Naive thymus-derived CD8-positive, alpha-beta T cell (primary cell): ENCODE measurements around the gene B3GNT8. TPM values are rescaled to one million over a fixed set of nuclear protein-coding genes. Genes with fewer than 3 reads are reported as not detected.
"Not testable (repeated sequence)": the region's sequence is repeated elsewhere in the genome, so short reads cannot be mapped to it uniquely, and the experiment has no call there.

Experiments used
- ATAC-seq, 2 donors: fragments of 150-1000 bp; cut with Tn5 transposase in 1 of 2; sonication (Bioruptor Pico), chemical (Tn5 transposase) in 1 of 2; 1 replicate in 1 of 2; 2 replicates in 1 of 2; pipeline ENCODE4 v1.10.0; 2021; ENCODE audit warnings: mild to moderate bottlenecking in 2 of 2, moderate library complexity in 2 of 2
- POLR2A ChIA-PET: fragments of 350-600 bp; sonication (Branson Sonifier 250); formaldehyde crosslinking; loops from one replicate; lab custom pipeline; 2021; ENCODE audit warnings: antibody characterized with exemption; lab: Charles Lee
- DNase-seq, 10 donors: peaks; one replicate each; pipeline versions ENCODE4 v3.0.0 to v3.0.0-alpha.2; 2020 to 2022
- H3K27ac Mint-ChIP-seq, 10 donors: one replicate each; pipeline ENCODE4 v1.8.0; 2020 to 2022; ENCODE audit warnings: mild to moderate bottlenecking in 10 of 10, mixed read lengths in 10 of 10, moderate library complexity in 4 of 10, inconsistent platforms in 1 of 10
- H3K27me3 Mint-ChIP-seq, 5 donors: one replicate each; pipeline ENCODE4 v1.8.0; 2021 to 2022; ENCODE audit warnings: mixed read lengths in 5 of 5
- H3K36me3 Mint-ChIP-seq, 3 donors: one replicate each; pipeline ENCODE4 v1.8.0; 2020 to 2022; ENCODE audit warnings: mixed read lengths in 3 of 3, mild to moderate bottlenecking in 2 of 3, inconsistent platforms in 1 of 3
- H3K4me1 Mint-ChIP-seq, 4 donors: one replicate each; pipeline ENCODE4 v1.8.0; 2021 to 2022; ENCODE audit warnings: mixed read lengths in 4 of 4
- H3K4me3 Mint-ChIP-seq, 10 donors: one replicate each; pipeline ENCODE4 v1.8.0; 2020 to 2022; ENCODE audit warnings: mild to moderate bottlenecking in 10 of 10, mixed read lengths in 10 of 10, moderate library complexity in 6 of 10, inconsistent platforms in 1 of 10
- H3K9me3 Mint-ChIP-seq, 9 donors: one replicate each; pipeline ENCODE4 v1.8.0; 2020 to 2022; ENCODE audit warnings: mixed read lengths in 9 of 9, mild to moderate bottlenecking in 3 of 9, inconsistent platforms in 1 of 9, moderate library complexity in 1 of 9
- polyA plus RNA-seq, 3 donors: library from polyadenylated mRNA; unstranded; fragments of 300-500 nt; fragmentation: Illumina TruSeq; gene quantifications; one replicate each; pipeline ENCODE4 v1.2.3, GENCODE V29; 2021
- total RNA-seq, 8 experiments: library from RNA in 2 of 8; stranded (reverse) in 2 of 8; gene quantifications; one replicate each; pipeline ENCODE4 v1.2.3 and lab custom pipeline; 2021 to 2026

The B3GNT8 gene
- total RNA-seq (under 1 TPM; 0.39 to 0.41 TPM), polyA plus RNA-seq (1 to 10 TPM in 1 of 3 donors, under 1 TPM in 2; 0.33 to 1.1 (median 0.89) TPM), total RNA-seq (lab: John Stamatoyannopoulos, UW) (0 to 0.43 (median 0) reads per million in 6 experiments)

GRCh38 chr19:41426952-41427646 lies at the start of gene B3GNT8:
Gene B3GNT8 (minus strand): TSS chr19:41427374. CDS start chr19:41426778, 596 bp downstream.
- POLR2A ChIA-PET = interaction anchor here (0.7 kb wide), 1 partner anchor 13 kb away, joined by 4 read pairs; the partner anchor contains the start of gene DMAC2
- H3K4me1 Mint-ChIP-seq = peaks cover 19 to 36% (median 31%) of the 10 kb centered on the region in 4 donors
- no peaks in the 10 kb centered on the region for H3K9me3 Mint-ChIP-seq
- H3K27ac Mint-ChIP-seq = peak within 1 kb of the TSS; percentile 89 to 98 (median 91)
- peak within 1 kb of the TSS; percentile 78 to 99 (median 86) for H3K4me3 Mint-ChIP-seq
- peak in 5 of 10 donors; percentile 16 to 38 (median 22) for DNase-seq
- H3K27me3 Mint-ChIP-seq = no peaks in the 10 kb centered on the region
- peak; percentile 66 to 71 for ATAC-seq
- H3K36me3 Mint-ChIP-seq = peaks cover 0 to 28% (median 5%) of the 10 kb centered on the region in 3 donors

GRCh38 chr19:41476583-41476982 lies 49.4 kb upstream of the B3GNT8 start:
- H3K9me3 Mint-ChIP-seq = peaks cover 0 to 13% (median 3%) of the 10 kb centered on the region in 9 donors
- ATAC-seq (no peak), DNase-seq (no peak)
- POLR2A ChIA-PET = no interaction called here
- H3K36me3 Mint-ChIP-seq = peaks cover 0 to 12% (median 0%) of the 10 kb centered on the region in 3 donors
- peaks cover 23 to 63% (median 39%) of the 10 kb centered on the region in 5 donors for H3K27me3 Mint-ChIP-seq
- no peak overlapping the region for H3K4me3 Mint-ChIP-seq
- H3K4me1 Mint-ChIP-seq = peaks cover 0 to 8% (median under 1%) of the 10 kb centered on the region in 4 donors
- no peak overlapping the region for H3K27ac Mint-ChIP-seq

- DNase-seq = peak in 1 of 10 donors; percentile 12
- H3K36me3 Mint-ChIP-seq, ATAC-seq, H3K9me3 Mint-ChIP-seq: not testable (repeated sequence)
- peak overlapping the region in 2 of 10 donors; percentile 18 to 52 for H3K4me3 Mint-ChIP-seq
- H3K4me1 Mint-ChIP-seq = peaks cover 0 to 14% (median 4%) of the 10 kb centered on the region in 4 donors
- peak overlapping the region in 4 of 10 donors; percentile 3 to 54 (median 42) for H3K27ac Mint-ChIP-seq
- H3K27me3 Mint-ChIP-seq = peaks cover 23 to 81% (median 34%) of the 10 kb centered on the region in 5 donors
- POLR2A ChIA-PET = interaction anchor here (0.6 kb wide), 1 partner anchor 843 kb away, joined by 8 read pairs; no protein-coding TSS in a partner anchor
Observed at GRCh38 chr19:41463257-41464256, 36.4 kb upstream of the B3GNT8 start.

GRCh38 chr19:41462497-41462896 lies 35.3 kb upstream of the B3GNT8 start:
- no peak for ATAC-seq

GRCh38 chr19:41457241-41457640 lies 30.1 kb upstream of the B3GNT8 start:
- Mint-ChIP-seq H3K27ac (peak overlapping the region in 8 of 10 donors; percentile 16 to 91 (median 52)), H3K4me1 (peaks cover 9 to 24% (median 17%) of the 10 kb centered on the region in 4 donors), H3K4me3 (peak overlapping the region in 4 of 10 donors; percentile 5 to 71 (median 56)), H3K27me3 (peaks cover 0 to 28% (median 3%) of the 10 kb centered on the region in 5 donors), H3K9me3 (no peaks in the 10 kb centered on the region), H3K36me3 (no peaks in the 10 kb centered on the region)
- ATAC-seq = peak; percentile 98 to 99
- peak in 3 of 10 donors; percentile 6 to 67 (median 56) for DNase-seq
- POLR2A ChIA-PET = interaction anchor here (1.3 to 1.4 kb wide), 2 partner anchors 10 to 107 kb away, joined by 3 to 4 read pairs; no protein-coding TSS in a partner anchor

More at GRCh38 chr19:41462497-41462896, 35.3 kb upstream of the B3GNT8 start:
- DNase-seq = no peak
- Mint-ChIP-seq H3K36me3 (no peaks in the 10 kb centered on the region), H3K4me3 (no peak overlapping the region), H3K27me3 (peaks cover 18 to 71% (median 28%) of the 10 kb centered on the region in 5 donors), H3K27ac (no peak overlapping the region), H3K4me1 (peaks cover 4 to 19% (median 11%) of the 10 kb centered on the region in 4 donors), H3K9me3 (no peaks in the 10 kb centered on the region)
- POLR2A ChIA-PET = no interaction called here

GRCh38 chr19:41456342-41456918 lies 29.3 kb upstream of the B3GNT8 start:
- no peak for ATAC-seq
- Mint-ChIP-seq H3K9me3 (no peaks in the 10 kb centered on the region), H3K4me1 (peaks cover 8 to 24% (median 17%) of the 10 kb centered on the region in 4 donors), H3K4me3 (peak overlapping the region in 1 of 10 donors; percentile 24), H3K27me3 (peaks cover 0 to 20% (median 0%) of the 10 kb centered on the region in 5 donors), H3K27ac (peak overlapping the region in 5 of 10 donors; percentile 20 to 91 (median 54)), H3K36me3 (no peaks in the 10 kb centered on the region)
- POLR2A ChIA-PET = interaction anchor here (1.3 to 1.4 kb wide), 2 partner anchors 9 to 108 kb away, joined by 3 to 4 read pairs; no protein-coding TSS in a partner anchor
- no peak for DNase-seq

GRCh38 chr19:41455936-41456335 lies 28.8 kb upstream of the B3GNT8 start:
- POLR2A ChIA-PET = interaction anchor here (1.4 kb wide), 1 partner anchor 9 kb away, joined by 4 read pairs; no protein-coding TSS in a partner anchor
- Mint-ChIP-seq H3K27ac (peak overlapping the region in 1 of 10 donors; percentile 43), H3K36me3 (no peaks in the 10 kb centered on the region), H3K4me1 (peaks cover 8 to 24% (median 17%) of the 10 kb centered on the region in 4 donors), H3K27me3 (peaks cover 0 to 15% (median 0%) of the 10 kb centered on the region in 5 donors), H3K4me3 (no peak overlapping the region), H3K9me3 (no peaks in the 10 kb centered on the region)
- DNase-seq = no peak
- no peak for ATAC-seq

- POLR2A ChIA-PET = interaction anchor here (0.7 to 1.0 kb wide), 3 partner anchors 13 to 200 kb away, joined by 3 to 5 read pairs (median 3); partner anchors contain the start of gene DMAC2
- H3K36me3 Mint-ChIP-seq = no peaks in the 10 kb centered on the region
- H3K4me3 Mint-ChIP-seq = no peak overlapping the region
- peak overlapping the region in 1 of 10 donors; percentile 37 for H3K27ac Mint-ChIP-seq
- ATAC-seq = no peak
- H3K9me3 Mint-ChIP-seq = no peaks in the 10 kb centered on the region
- H3K27me3 Mint-ChIP-seq = peaks cover 0 to 13% (median 6%) of the 10 kb centered on the region in 5 donors
- DNase-seq = no peak
- H3K4me1 Mint-ChIP-seq = peaks cover 14 to 30% (median 21%) of the 10 kb centered on the region in 4 donors
Observed at GRCh38 chr19:41452584-41453275, 25.6 kb upstream of the B3GNT8 start.

GRCh38 chr19:41449865-41450178 lies 22.6 kb upstream of the B3GNT8 start:
- Mint-ChIP-seq H3K27me3 (peaks cover 2 to 31% (median 10%) of the 10 kb centered on the region in 5 donors), H3K27ac (no peak overlapping the region), H3K9me3 (no peaks in the 10 kb centered on the region), H3K4me1 (peaks cover 6 to 16% (median 12%) of the 10 kb centered on the region in 4 donors), H3K4me3 (peak overlapping the region in 1 of 10 donors; percentile 85), H3K36me3 (no peaks in the 10 kb centered on the region)
- POLR2A ChIA-PET = interaction anchor here (1.6 to 2.7 kb wide), 3 partner anchors 10 to 120 kb away, joined by 5 to 10 read pairs (median 7); partner anchors contain the start of gene DMAC2
- ATAC-seq (no peak), DNase-seq (no peak)

GRCh38 chr19:41449079-41449864 lies 22.1 kb upstream of the B3GNT8 start:
- Mint-ChIP-seq H3K27me3 (peaks cover 2 to 31% (median 10%) of the 10 kb centered on the region in 5 donors), H3K4me1 (peaks cover 6 to 16% (median 12%) of the 10 kb centered on the region in 4 donors), H3K27ac (peak overlapping the region in 5 of 10 donors; percentile 20 to 73 (median 63)), H3K36me3 (no peaks in the 10 kb centered on the region), H3K9me3 (no peaks in the 10 kb centered on the region), H3K4me3 (peak overlapping the region; percentile 65 to 85 (median 80))
- ATAC-seq (peak; percentile 88 to 92), DNase-seq (peak; percentile 44 to 83 (median 70))
- POLR2A ChIA-PET = interaction anchor here (1.0 to 2.7 kb wide), 7 partner anchors 10 to 146 kb away, joined by 3 to 16 read pairs (median 5); partner anchors contain the start of gene DMAC2
